HG02588 (cell line): Measurements from ENCODE around the gene WBP1.

ENCODE experiments used
- ATAC-seq: cut with Tn5 transposase; IDR thresholded peaks from one replicate; pipeline ENCODE4 v1.9.1; 2021; ENCODE audit warnings: mild to moderate bottlenecking, moderate library complexity; ENCODE audit not compliant: unreplicated experiment

WBP1 gene

DNA sequence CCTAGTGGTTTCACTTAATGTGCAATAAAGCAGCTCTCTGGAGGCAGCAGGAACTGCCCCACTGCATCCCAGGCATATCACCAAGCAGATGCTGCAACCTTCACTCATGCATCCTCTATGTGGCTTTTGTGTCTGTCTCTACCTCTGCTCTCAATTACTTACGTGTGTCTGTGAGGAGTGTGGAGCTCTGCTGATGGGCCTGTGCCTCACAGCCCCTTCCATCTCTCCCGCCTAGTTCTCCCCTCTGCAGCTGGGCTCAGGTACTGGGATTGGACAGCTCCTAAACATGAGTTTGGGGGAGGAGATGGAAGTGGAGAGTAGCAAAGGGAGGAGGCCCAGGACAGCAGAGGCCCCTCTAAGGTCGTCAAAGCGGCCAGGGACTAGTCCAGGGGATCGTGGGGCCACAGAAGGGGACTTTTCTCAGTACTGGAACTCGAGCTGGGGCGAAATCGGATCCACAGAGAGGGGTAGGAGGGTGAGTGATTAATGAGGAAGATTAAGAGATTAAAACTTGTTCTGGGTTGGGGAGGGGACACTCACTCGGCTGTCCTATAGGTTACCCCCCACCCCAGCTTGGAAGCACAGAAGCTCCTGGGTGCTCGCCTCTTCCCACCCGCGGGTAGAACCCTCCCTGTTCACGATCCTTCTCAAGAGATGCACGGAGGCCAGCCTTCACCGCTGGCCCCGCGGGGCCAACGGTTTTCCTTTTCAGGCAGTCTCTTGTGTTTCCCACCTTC lies 43.3 kb downstream of the WBP1 start:
- no peak for ATAC-seq

DNA sequence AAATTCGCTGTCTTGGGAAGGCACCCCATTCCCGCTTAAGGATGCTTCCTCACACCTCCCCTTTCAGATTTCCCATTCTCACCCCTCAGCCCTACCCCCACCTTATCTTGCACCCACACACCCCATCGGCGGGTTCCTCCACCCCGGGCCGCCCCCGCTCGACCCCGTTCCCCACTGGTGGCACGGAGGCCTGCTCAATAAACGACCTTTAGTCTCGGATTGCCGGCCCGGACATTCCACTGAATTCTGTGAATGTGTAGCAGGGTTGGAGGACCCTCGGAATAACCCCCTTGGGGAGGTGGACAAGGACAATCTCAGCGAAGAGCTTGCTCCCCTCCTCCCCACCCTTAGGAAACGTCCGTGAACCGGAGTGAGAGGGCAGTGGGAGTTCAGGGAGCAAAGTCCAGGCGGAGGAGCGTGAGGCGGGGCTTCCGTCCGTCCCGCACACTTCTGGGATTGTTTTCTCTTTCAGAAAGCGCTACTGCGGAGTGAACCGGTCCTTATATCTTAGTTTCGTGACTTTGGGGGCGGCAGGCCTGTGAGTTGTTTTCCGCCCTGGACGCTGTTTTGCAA lies 44.0 kb downstream of the WBP1 start:
- ATAC-seq = no peak

DNA sequence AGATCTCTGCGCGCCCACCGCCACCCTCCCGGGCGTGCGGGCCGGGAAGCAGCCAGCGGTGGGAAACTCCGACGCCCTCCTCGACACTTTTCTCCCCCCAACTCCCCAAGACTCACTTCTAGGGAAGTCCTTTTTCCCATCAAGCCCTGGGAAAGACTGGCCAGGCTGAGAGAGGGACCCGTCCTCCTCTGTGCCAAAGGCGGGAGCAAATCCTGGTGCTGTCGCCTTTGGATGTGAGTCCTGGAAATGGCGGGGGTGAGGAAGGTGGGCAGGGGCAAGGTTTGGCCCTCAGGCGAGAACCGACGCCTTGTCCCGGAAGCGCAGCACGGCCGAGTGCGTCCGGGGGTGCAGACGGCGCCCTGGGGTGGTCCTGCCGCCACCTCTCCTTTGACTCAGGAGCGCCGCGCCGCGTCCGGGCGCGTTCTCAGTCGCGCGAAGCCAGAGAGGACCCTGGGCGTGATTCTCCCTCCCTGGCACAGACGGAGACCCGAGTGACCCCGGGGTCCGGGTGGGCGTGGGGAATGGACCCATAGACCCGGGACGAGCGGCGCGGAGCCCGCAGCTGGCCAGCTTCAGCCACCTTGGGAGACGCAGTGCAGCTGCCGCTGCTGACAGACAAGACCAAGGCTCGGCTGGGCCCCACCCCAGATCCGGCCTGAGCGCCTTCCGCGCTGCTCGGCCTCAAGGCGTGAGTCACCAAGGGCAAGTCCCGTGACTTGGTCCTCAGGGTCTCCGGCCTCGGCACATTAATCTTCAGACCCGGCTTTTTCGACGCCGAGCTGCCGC lies 44.7 kb downstream of the WBP1 start:
- peak; percentile 27 for ATAC-seq

DNA sequence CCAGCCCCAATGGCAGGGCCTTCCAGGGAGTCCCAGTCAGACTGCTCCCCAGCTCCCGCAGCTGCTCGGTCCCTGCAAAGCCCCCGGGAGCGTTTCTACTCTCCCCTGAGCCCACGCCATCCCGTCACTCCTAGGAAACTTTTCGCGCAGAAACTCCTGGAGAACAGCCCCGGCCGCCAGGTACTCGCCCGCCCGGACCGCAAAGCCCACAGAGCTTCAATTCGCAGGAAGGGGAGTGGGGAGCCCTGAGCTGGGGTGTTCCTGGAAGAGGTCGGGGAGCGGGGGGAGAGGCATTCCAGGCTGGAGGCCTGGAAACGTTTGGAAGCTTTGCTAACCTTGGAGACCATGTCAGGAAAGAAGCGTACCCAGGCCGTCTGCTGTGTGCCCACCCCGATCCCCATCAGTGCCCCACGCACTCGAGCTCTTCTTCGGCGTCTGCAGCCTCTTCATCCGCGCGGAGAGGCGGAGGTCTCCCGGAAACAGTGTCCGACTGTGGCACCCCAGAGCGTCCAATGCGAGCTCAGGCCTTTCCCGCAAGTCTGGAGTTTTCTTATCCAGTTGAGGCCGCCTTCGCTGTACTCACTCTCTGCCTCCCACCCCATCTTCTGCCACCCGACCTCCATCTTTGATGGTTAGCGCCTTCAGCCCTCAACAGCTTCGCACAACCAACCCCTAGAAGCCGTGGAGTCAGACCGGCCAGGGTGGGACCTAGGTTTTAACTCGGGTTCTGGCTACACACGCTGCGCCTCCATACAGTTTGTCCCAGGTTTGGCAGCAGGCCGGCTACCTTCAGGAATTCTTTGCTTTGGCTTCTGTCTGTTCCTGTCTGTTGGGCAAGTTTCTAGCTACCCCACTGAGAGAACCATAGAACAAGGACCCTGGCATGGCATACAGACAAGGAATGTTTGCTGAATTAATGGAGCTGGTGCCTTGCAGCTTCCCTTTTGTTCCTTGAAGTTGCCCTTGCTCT lies 45.6 kb downstream of the WBP1 start:
- ATAC-seq = no peak

DNA sequence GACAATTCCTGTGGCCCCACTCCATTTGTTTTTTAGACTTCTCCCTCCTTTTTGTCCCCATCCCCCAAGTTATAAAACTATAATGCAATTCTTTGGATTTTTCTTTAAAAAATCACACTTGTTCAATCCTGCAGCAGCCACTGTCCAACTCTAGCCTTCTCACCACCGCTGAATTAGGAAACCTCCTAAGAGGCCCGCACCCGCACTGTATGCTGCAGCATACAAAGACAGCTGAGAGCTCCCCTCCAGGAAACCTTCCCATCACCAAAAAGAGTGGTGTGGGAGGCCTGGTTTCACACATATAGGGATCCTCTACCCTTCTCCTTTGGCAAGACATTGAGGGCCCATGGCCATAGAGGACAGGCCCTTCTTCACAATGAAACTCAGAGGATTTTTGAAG lies 46.4 kb downstream of the WBP1 start:
- no peak for ATAC-seq

DNA sequence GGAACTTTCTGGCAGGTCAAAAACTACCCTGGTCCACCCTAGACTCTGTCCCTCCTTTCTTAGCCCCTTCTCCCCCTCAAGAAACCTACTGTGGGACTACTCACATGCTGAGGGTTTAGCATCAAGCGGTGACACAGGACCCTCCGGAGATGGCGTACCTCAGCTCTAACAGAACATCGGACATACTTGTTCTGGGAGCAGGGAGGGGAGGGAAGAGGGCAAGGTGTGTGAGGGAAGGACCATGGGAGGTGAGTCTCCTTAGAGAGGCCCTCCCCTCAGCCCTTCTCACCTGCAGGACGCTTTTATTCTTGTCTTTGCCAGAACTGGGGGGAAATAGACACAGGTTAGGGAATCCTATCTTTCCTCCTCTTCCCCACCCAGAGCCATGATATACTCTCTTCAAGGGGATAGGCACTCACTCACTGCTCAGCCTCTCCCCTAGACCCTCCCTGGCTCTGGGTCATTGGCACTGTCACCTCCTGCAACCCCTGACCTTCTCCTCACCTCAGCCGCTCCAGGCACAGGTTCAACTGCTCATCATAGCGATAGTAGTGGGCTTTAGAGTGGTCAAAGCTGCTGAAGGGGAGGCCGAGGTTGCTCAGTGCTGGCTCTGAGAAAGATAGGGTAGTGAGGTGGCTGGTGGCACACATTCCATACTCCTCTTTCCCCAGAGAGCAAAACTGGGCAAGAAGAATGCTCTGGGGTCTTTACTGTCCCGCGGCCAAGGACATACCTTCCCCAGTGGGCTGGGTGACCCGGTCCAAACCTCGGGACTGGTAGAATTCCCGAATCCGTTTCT lies 47.4 kb downstream of the WBP1 start:
- ATAC-seq = no peak

DNA sequence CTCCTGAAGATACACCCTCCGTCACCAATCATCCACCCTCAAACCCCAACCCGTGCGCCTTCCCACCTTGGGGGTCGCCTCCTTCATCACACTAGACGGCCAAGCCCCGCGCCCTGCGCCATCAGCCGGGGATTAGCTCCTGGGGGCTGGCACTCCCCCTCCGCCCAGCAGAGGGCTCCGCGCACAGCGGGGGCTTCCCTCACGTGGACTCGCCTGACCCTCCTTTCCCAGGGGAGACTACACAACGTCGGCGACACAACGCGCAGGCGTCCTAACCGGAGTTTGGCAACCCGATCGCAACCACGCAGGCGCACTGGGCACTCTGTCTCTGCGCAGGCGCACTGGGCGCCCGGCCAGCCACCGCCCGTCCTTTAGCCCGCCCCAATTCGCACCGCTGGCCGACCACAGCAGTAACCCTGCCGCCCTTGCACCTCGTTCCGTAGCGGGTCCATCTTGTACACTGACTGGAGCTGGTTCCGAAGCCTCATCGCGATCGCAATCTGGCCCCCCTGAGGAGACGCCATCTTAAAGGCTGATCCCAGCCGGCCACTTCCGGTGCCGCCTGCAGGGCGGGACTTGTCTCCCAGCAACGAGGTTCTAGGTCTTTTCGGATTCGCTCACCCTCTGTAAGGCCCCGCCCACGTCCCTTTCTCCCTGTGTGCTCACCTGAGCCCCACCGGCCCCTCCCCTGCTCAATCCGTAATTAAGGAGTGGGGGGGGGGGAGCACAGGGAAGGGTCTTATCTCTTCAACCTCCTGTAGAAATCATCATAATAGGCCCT lies 49.1 kb downstream of the WBP1 start, which contains the start of gene PCGF1:
PCGF1 (minus strand) TSS at position 551 of the 781 bp plus-strand sequence; CDS start at position 524, 27 bp downstream.
- peak; percentile 88 for ATAC-seq

DNA sequence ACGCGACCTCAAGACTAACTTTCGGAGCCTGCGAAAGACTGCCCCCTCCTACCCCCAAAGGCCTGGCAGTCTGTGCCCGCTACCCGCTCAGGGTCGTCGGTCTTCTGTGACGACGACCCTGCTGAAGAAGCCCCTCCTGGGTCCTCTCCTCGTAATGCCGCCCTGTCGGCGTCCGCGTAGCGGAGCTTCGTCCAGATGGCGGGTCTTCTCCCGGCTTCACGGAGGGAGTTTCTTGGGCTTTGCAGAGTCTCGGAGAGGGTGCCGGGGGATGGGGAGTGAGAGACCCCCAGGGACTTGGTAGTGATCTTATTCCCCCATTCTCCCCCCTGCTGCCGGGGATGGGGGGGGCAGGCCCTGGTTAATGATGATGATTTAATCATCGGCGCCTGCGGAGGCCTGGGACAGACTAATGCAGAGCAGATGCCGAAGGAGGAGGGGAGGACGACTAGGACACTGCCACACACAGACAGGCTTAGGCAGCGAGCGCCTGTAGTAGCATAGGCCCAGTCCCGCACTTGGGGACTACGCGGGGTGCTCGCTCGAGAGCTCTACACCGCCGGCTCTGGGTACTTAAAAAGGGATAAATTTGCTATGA lies 49.8 kb downstream of the WBP1 start:
- no peak for ATAC-seq

DNA sequence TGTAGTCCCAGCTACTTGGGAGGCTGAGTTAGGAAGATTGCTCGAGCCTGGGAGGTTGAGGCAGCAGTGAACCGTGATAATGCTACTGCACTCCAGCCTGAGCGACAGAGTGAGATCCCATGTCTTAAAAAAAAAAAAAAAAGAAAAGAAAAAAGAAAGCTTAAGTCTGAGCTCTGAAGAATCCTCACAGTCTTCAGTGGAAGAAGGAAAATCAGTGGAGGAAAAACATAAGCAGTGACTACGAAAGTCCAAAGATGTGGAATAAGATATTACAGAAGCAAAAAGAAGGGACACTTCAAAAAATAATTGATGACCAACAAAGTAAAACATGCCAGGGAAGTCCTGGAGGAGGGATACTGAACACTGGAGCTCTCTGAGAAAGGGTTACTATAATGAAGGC lies 52.0 kb downstream of the WBP1 start:
- ATAC-seq = no peak
